GM19328 (cell line): ENCODE data around the gene AIF1L.
"Not testable (repeated sequence)": the region's sequence is repeated elsewhere in the genome, so short reads cannot be mapped to it uniquely, and the experiment has no call there.

Experiments
- ATAC-seq: cut with Tn5 transposase; IDR thresholded peaks from one replicate; pipeline ENCODE4 v1.9.1; 2021; ENCODE audit warnings: mild to moderate bottlenecking, moderate library complexity; ENCODE audit not compliant: unreplicated experiment

The AIF1L gene

DNA sequence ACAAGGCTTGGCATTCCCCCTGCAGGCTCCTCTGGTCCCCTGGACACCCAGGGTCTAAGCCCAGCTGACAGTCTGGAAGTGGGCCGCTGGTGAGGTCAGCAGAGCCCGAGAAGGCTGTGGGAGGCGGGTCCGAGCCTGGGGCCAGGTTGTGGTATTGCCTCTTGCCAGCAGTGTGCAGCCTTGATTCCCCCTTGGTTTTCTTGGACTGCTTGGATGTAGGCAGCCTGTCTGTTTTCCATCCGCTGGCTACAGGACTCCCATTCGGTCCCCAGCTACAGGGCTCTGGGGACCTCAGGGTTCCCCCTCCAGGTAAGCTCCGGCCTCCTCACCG, 1.6 kb downstream of the AIF1L start:
- ATAC-seq = no peak

GRCh38 chr9:131098391-131099101, 2.2 kb downstream of the AIF1L start:
- no peak for ATAC-seq

DNA sequence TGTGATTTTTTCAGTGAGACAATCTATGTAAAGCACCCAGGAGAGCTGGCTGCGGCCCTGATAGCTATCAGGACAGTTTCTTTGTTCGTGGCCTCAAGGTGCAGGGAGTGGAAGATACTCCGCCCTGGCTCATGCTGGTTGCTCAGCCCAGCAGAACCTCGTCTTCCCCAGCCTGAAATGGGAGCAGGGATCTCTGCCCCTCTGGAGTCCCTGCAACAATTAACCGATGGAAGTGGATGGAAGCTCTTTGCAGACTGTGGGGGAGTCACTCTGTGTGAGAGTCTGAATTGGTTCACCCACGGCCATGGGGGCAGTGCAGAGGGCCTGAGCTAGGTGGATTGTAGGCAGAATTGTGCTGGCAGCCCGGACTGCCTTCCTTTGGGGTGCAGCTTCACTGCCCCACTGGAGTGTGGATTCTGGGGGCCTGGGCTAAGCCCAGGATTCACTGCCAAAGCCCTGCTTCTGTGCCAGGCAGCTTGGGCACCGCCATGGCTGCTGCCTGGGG, 2.8 kb downstream of the AIF1L start:
- ATAC-seq = no peak

DNA sequence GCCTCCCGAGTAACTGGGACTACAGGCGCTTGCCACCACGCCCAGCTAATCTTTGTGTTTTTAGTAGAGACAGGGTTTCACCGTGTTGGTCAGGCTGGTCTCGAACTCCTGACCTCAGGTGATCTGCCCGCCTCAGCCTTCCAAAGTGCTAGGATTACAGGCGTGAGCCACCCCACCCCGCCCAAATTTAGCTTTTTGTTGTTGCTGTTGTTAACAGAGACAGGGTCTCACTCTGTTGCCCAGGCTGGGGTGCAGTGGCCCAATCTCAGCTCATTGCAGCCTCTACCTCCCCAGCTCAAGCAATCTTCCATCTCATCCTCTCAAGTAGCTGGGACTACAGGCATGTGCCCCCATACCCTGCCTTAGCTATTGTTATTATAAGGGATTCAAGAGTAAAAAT, 3.5 kb downstream of the AIF1L start:
- ATAC-seq = not testable (repeated sequence)

DNA sequence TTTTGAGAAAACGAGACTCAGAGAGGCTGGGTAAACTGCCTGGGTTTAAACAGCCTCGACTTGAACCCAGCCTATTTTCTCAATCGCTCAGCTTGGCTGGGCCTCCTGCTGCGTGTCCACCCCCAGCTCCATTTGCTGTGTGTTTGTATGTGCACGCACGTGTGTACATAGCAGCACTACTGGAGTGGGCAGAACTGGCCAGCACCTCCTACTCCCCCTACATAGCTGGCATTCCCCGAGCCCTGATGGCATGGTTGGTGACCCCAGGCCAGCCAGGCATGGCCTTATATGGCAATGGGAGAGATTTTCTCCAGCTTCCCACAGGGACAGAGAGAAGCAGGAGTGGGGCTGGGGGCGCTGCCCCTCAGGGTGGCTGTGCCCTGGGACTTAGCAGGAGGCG, 4.1 kb downstream of the AIF1L start:
- ATAC-seq = no peak

GRCh38 chr9:131101207-131101964, 5.1 kb downstream of the AIF1L start:
- ATAC-seq = no peak

DNA sequence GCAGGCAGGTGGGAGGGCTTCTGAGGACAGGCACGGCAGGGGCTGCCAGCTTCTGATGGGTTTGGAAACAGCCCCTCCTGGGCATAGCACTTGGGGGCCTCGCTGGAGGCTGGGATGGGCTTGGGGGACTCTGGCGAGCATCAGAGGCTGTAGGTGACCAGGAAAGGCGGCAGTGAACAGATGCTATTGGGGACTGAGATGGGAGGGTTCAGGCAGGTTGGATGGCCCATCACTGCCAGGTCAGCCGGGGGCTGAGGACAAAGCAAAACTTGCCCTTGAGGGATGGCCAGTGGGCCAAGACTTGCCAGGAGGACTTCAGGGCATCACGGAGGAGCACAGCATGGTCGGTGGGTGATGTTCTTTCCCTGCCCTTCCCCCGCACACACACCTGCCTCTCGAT, 6.7 kb downstream of the AIF1L start:
- ATAC-seq = no peak

DNA sequence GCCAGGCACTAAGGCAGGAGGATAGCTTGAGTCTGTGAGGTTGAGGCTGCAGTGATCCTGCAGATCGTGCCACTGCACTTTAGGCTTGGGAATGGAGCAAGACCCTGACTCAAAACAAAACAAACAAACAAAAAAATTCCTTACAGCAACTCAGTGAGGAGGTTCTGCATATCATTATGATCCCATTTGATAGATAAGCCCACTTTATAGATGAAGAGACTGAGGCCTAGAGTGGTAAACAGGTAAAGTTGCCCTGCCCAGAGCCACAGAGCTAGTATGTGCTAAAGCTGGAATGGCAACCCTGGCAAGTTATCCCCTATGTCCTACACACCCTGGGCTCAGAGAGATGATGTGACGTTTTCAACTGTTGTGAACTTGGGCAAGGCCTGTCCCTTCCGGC, 7.2 kb downstream of the AIF1L start:
- no peak for ATAC-seq

GRCh38 chr9:131104016-131104740, 7.8 kb downstream of the AIF1L start:
- no peak for ATAC-seq

DNA sequence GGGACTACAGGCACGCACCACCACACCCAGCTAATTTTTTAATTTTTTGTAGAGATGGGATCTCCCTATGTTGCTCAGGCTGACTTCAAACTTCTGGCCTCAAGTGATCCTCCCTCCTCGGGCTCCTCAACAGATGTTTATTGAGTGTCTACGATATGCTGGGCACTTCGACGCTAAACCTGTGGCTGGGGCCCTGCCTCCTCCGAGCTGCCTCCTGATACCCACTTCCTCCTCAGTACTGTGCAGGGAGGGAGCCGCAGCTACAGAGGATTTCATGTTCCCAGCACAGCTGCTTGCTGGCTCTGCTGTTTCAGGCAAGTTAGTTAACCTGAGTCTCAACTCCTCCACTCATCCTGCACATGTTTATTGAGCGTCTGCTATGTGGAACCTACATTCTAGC, 9.6 kb downstream of the AIF1L start:
- no peak for ATAC-seq

GRCh38 chr9:131107760-131108159, 11.4 kb downstream of the AIF1L start:
- ATAC-seq = no peak

- no peak for ATAC-seq
Measured at GRCh38 chr9:131111186-131111853, 15.0 kb downstream of the AIF1L start.

DNA sequence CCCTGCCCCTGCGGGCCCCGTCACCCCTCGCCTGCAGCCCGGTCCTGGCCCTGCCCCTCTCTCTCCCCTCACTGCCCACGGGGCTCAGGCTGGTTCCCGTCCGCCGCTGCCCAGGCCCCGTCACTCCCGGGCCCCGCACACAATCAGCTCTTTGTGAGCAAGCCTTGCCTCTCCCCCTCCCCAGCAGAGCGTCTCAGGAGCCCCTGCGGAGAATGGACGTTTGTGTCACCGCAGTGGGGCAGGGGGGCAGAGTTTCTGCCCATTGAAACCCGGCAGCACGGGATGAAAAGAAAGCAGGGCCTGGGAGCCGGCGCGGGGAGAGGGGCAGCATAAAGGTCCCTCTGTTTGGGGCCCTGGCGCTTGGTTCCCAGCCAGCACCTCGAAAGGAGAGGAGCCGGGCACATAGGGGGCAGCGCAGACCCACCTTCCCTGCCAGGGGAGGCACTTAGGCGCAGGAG, 15.6 kb downstream of the AIF1L start:
- no peak for ATAC-seq

GRCh38 chr9:131112374-131113154, 16.2 kb downstream of the AIF1L start:
- ATAC-seq = no peak

- no peak for ATAC-seq
Measured at GRCh38 chr9:131113655-131114054, 17.3 kb downstream of the AIF1L start.

GRCh38 chr9:131114084-131114535, 17.8 kb downstream of the AIF1L start:
- ATAC-seq = no peak

GRCh38 chr9:131115360-131115742, 19.0 kb downstream of the AIF1L start:
- not testable (repeated sequence) for ATAC-seq

GRCh38 chr9:131116281-131117120, 20.2 kb downstream of the AIF1L start:
- no peak for ATAC-seq

GRCh38 chr9:131117121-131117761, 20.9 kb downstream of the AIF1L start:
- ATAC-seq = no peak
